ENCODE measurements around the gene ASIC4. TPM values are rescaled to one million over a fixed set of nuclear protein-coding genes. Genes with fewer than 3 reads are reported as not detected.

Gene ASIC4
- total and polyA plus RNA-seq, 2 of the 13 experiments (the other 11 are each of a cell fraction or from before 2014, with no cell fraction given) = 0.03 TPM; not detected in 1

DNA sequence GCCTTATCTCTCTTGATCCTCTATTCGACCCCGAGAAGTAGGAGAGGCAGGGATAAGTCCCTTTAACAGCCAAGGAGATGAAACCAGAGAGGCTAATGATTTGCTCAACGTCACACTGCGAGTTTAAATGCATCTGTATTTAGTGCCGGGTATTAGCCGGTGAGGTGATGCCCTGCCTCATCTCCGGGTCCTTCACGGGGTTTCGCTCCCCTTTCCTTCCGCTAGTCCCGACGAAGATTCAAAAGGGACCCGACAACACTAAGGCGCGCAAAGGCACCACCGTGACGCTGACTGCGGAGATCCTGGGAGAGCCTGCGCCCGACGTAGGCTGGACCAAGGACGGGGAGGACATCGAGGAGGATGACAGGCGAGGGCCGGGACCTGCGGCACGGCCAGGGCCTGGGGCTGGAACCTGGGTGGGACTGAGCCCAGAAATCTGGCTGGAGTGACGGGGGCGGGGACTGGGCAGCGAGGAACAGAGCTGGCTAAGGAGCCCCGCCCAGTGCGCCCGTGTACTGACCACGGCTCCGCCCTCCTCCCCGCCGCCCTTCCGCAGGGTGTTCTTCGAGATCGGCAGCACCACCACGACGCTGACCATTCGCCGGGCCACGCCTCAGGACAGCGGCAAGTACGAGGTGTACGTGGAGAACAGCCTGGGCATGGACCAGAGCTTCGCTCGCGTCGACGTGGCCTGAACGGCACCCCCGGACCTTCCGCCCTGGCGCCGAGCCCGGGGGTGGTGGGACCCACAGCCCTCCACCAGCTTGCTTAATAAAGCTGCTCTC lies 16.6 kb upstream of the ASIC4 start (continued):
- TF ChIP-seq NFIB (CRISPR knock-in tag; IDR thresholded peaks at IDR 0.05; ENCODE audit: borderline replicate concordance) = 0 out of 2 replicates have a peak, but pooled peaks have one; percentile 93
- TF ChIP-seq ZNF3 (CRISPR knock-in tag; IDR thresholded peaks at IDR 0.05) = no peak
- TF ChIP-seq, protein P1, sequence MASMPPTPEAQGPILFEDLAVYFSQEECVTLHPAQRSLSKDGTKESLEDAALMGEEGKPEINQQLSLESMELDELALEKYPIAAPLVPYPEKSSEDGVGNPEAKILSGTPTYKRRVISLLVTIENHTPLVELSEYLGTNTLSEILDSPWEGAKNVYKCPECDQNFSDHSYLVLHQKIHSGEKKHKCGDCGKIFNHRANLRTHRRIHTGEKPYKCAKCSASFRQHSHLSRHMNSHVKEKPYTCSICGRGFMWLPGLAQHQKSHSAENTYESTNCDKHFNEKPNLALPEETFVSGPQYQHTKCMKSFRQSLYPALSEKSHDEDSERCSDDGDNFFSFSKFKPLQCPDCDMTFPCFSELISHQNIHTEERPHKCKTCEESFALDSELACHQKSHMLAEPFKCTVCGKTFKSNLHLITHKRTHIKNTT (CRISPR knock-in tag; IDR thresholded peaks at IDR 0.05) = no peak
- TF ChIP-seq ESRRA (CRISPR knock-in tag; IDR thresholded peaks at IDR 0.05; ENCODE audit: low read depth) = no peak
- TF ChIP-seq, protein P2, sequence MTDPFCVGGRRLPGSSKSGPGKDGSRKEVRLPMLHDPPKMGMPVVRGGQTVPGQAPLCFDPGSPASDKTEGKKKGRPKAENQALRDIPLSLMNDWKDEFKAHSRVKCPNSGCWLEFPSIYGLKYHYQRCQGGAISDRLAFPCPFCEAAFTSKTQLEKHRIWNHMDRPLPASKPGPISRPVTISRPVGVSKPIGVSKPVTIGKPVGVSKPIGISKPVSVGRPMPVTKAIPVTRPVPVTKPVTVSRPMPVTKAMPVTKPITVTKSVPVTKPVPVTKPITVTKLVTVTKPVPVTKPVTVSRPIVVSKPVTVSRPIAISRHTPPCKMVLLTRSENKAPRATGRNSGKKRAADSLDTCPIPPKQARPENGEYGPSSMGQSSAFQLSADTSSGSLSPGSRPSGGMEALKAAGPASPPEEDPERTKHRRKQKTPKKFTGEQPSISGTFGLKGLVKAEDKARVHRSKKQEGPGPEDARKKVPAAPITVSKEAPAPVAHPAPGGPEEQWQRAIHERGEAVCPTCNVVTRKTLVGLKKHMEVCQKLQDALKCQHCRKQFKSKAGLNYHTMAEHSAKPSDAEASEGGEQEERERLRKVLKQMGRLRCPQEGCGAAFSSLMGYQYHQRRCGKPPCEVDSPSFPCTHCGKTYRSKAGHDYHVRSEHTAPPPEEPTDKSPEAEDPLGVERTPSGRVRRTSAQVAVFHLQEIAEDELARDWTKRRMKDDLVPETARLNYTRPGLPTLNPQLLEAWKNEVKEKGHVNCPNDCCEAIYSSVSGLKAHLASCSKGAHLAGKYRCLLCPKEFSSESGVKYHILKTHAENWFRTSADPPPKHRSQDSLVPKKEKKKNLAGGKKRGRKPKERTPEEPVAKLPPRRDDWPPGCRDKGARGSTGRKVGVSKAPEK (CRISPR knock-in tag; IDR thresholded peaks at IDR 0.05; ENCODE audit: borderline replicate concordance) = no peak
- peak; percentile 69; the same call in 1 of the 2 replicates for TF ChIP-seq ZNF552 (CRISPR knock-in tag; IDR thresholded peaks at IDR 0.05; ENCODE audit: borderline replicate concordance)
- TF ChIP-seq, protein P3, sequence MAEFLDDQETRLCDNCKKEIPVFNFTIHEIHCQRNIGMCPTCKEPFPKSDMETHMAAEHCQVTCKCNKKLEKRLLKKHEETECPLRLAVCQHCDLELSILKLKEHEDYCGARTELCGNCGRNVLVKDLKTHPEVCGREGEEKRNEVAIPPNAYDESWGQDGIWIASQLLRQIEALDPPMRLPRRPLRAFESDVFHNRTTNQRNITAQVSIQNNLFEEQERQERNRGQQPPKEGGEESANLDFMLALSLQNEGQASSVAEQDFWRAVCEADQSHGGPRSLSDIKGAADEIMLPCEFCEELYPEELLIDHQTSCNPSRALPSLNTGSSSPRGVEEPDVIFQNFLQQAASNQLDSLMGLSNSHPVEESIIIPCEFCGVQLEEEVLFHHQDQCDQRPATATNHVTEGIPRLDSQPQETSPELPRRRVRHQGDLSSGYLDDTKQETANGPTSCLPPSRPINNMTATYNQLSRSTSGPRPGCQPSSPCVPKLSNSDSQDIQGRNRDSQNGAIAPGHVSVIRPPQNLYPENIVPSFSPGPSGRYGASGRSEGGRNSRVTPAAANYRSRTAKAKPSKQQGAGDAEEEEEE (CRISPR knock-in tag; IDR thresholded peaks at IDR 0.05; ENCODE audit: borderline replicate concordance) = no peak
- TF ChIP-seq, protein P4, sequence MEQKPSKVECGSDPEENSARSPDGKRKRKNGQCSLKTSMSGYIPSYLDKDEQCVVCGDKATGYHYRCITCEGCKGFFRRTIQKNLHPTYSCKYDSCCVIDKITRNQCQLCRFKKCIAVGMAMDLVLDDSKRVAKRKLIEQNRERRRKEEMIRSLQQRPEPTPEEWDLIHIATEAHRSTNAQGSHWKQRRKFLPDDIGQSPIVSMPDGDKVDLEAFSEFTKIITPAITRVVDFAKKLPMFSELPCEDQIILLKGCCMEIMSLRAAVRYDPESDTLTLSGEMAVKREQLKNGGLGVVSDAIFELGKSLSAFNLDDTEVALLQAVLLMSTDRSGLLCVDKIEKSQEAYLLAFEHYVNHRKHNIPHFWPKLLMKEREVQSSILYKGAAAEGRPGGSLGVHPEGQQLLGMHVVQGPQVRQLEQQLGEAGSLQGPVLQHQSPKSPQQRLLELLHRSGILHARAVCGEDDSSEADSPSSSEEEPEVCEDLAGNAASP (CRISPR knock-in tag; IDR thresholded peaks at IDR 0.05; ENCODE audit: borderline replicate concordance) = peak; percentile 16; the same call in 1 of the 2 replicates
- TF ChIP-seq HDAC2 (CRISPR knock-in tag; IDR thresholded peaks at IDR 0.05) = peak; percentile 27; the same call in 1 of the 2 replicates
- no peak for TF ChIP-seq KDM4B (CRISPR knock-in tag; IDR thresholded peaks at IDR 0.05)
- no peak for TF ChIP-seq ATF7 (IDR thresholded peaks at IDR 0.05)
- 0 out of 2 replicates have a peak, but pooled peaks have one; percentile 20 for TF ChIP-seq ATF7 (CRISPR knock-in tag; IDR thresholded peaks at IDR 0.05)
- TF ChIP-seq NBN (conservative IDR thresholded peaks at IDR 0.05) = no peak
- TF ChIP-seq CBX1 (IDR thresholded peaks at IDR 0.05; ENCODE audit: low read depth) = no peak
- TF ChIP-seq RFXANK (CRISPR knock-in tag; IDR thresholded peaks at IDR 0.05) = no peak
- no peak for TF ChIP-seq ZSCAN25 (CRISPR knock-in tag; IDR thresholded peaks at IDR 0.05)
- peak; percentile 34; the same call in 1 of the 2 replicates for TF ChIP-seq HDAC1 (CRISPR knock-in tag; IDR thresholded peaks at IDR 0.05)
- no peak for TF ChIP-seq ZNF256 (CRISPR knock-in tag; conservative IDR thresholded peaks at IDR 0.05)
- TF ChIP-seq, protein P5, sequence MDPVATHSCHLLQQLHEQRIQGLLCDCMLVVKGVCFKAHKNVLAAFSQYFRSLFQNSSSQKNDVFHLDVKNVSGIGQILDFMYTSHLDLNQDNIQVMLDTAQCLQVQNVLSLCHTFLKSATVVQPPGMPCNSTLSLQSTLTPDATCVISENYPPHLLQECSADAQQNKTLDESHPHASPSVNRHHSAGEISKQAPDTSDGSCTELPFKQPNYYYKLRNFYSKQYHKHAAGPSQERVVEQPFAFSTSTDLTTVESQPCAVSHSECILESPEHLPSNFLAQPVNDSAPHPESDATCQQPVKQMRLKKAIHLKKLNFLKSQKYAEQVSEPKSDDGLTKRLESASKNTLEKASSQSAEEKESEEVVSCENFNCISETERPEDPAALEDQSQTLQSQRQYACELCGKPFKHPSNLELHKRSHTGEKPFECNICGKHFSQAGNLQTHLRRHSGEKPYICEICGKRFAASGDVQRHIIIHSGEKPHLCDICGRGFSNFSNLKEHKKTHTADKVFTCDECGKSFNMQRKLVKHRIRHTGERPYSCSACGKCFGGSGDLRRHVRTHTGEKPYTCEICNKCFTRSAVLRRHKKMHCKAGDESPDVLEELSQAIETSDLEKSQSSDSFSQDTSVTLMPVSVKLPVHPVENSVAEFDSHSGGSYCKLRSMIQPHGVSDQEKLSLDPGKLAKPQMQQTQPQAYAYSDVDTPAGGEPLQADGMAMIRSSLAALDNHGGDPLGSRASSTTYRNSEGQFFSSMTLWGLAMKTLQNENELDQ (CRISPR knock-in tag; IDR thresholded peaks at IDR 0.05; ENCODE audit: borderline replicate concordance) = no peak
- TF ChIP-seq TRIM24 (CRISPR knock-in tag; IDR thresholded peaks at IDR 0.05) = no peak
- TF ChIP-seq ZFP36L1 (CRISPR knock-in tag; IDR thresholded peaks at IDR 0.05) = no peak

Measured in HepG2 (cell line).